OCI-LY3 (cell line): ENCODE measurements around the gene KDM3A.

Source experiments
- H2AFZ ChIP-seq: fragments of 200-600, 300-600 bp; shearing (Covaris generic); 2 replicates; pipeline ENCODE4 v1.6.0; 2014; ENCODE audit warnings: antibody characterized with exemption, low read depth, low read length
- H3K27ac ChIP-seq: fragments of 200-600, 300-600 bp; sonication (generic); 2 replicates; pipeline ENCODE4 v1.5.1; 2014; ENCODE audit warnings: mild to moderate bottlenecking, low read length, moderate library complexity, mixed read lengths
- H3K27me3 ChIP-seq: fragments of 200-600, 300-600 bp; sonication (generic); 2 replicates; pipeline ENCODE4 v1.6.1; 2014; ENCODE audit warnings: low read depth, low read length, mixed read lengths
- H3K36me3 ChIP-seq: fragments of 200-600, 300-600 bp; sonication (generic); replicated peaks from 2 replicates; pipeline ENCODE3; 2014; ENCODE audit warnings: low read depth, low read length, mixed read lengths
- H3K4me1 ChIP-seq: fragments of 300-600, 200-600 bp; sonication (generic); 2 replicates; pipeline ENCODE4 v1.6.1; 2014; ENCODE audit warnings: low read length, mixed read lengths
- H3K4me2 ChIP-seq: fragments of 200-600, 300-600 bp; sonication (generic); 2 replicates; pipeline ENCODE4 v1.6.1; 2014; ENCODE audit warnings: low read length, mixed read lengths
- H3K4me3 ChIP-seq: fragments of 300-600, 200-600 bp; sonication (generic); 2 replicates; pipeline ENCODE4 v1.5.1; 2014; ENCODE audit warnings: antibody characterized with exemption, mild to moderate bottlenecking, low read length, moderate library complexity
- H3K79me2 ChIP-seq: fragments of 300-600, 200-600 bp; shearing (Covaris generic); 2 replicates; pipeline ENCODE4 v1.6.1; 2014; ENCODE audit warnings: mild to moderate bottlenecking, low read length, mixed read lengths
- H3K9ac ChIP-seq: fragments of 300-600, 200-600 bp; shearing (Covaris generic); 2 replicates; pipeline ENCODE4 v1.6.0; 2014; ENCODE audit warnings: mild to moderate bottlenecking, low read length, moderate library complexity
- H3K9me3 ChIP-seq: fragments of 200-600, 300-600 bp; shearing (Covaris generic); 2 replicates; pipeline ENCODE4 v1.6.1; 2014; ENCODE audit warnings: low read length, mixed read lengths; ENCODE audit not compliant: insufficient read depth
- H4K20me1 ChIP-seq: fragments of 200-600, 300-600 bp; sonication (generic); 2 replicates; pipeline ENCODE4 v1.6.1; 2016; ENCODE audit warnings: low read length, mixed read lengths; ENCODE audit not compliant: insufficient read depth
- CTCF ChIP-seq: fragments of 200-600, 300-600 bp; sonication (generic); IDR thresholded peaks from 2 replicates; pipeline ENCODE4 v1.5.1; 2014; ENCODE audit warnings: antibody characterized with exemption, low read length, low read depth
- EZH2phosphoT487 ChIP-seq: fragments of 200-600 bp; shearing (Covaris generic); IDR thresholded peaks from 2 replicates; pipeline ENCODE4 v1.6.1; 2018; ENCODE audit warnings: antibody characterized with exemption, mixed run types, low read depth

Gene KDM3A

GRCh38 chr2:86434290-86434689 lies 6.9 kb upstream of the KDM3A start:
- no peaks in the 10 kb centered on the region for H3K4me1 ChIP-seq
- no peaks in the 10 kb centered on the region for H3K79me2 ChIP-seq
- H2AFZ ChIP-seq = no peak overlapping the region
- no peak overlapping the region for H3K27ac ChIP-seq
- H4K20me1 ChIP-seq = no peaks in the 10 kb centered on the region
- TF ChIP-seq EZH2phosphoT487 = no peak
- TF ChIP-seq CTCF = no peak
- peaks cover 17% of the 10 kb centered on the region for H3K9me3 ChIP-seq
- H3K4me3 ChIP-seq = no peak overlapping the region
- peaks cover 6% of the 10 kb centered on the region for H3K36me3 ChIP-seq
- no peak overlapping the region for H3K9ac ChIP-seq
- no peaks in the 10 kb centered on the region for H3K27me3 ChIP-seq
- H3K4me2 ChIP-seq = no peak overlapping the region

DNA sequence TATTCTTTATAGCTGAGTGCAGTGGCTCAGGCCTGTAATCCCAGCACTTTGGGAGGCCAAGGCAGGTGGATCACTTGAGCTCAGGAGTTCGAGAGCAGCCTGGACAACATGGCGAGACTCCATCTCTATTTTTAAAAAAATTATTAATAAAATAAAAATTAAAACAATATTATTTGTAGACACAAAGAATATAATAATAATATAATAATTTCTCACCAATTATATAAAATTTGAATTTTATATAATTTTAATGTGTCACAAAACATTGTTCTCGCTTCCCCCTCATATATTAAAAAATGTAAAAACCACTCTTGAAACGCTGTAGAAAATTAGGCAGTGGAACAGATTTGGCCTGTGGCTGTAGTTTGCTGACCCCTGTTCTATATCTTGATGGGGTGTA lies 5.6 kb upstream of the KDM3A start:
- no peak overlapping the region for H2AFZ ChIP-seq
- TF ChIP-seq CTCF (no peak), EZH2phosphoT487 (no peak)
- peaks cover 5% of the 10 kb centered on the region for H3K4me1 ChIP-seq
- H3K27ac ChIP-seq = no peak overlapping the region
- peaks cover 29% of the 10 kb centered on the region for H3K9me3 ChIP-seq
- H3K27me3 ChIP-seq = no peaks in the 10 kb centered on the region
- H3K36me3 ChIP-seq = peaks cover 17% of the 10 kb centered on the region
- H3K9ac ChIP-seq = no peak overlapping the region
- no peak overlapping the region for H3K4me2 ChIP-seq
- H4K20me1 ChIP-seq = no peaks in the 10 kb centered on the region
- H3K79me2 ChIP-seq = no peaks in the 10 kb centered on the region
- H3K4me3 ChIP-seq = no peak overlapping the region

GRCh38 chr2:86436328-86436727 lies 4.8 kb upstream of the KDM3A start:
- peaks cover 29% of the 10 kb centered on the region for H3K9me3 ChIP-seq
- H3K27ac ChIP-seq = no peak overlapping the region
- H4K20me1 ChIP-seq = no peaks in the 10 kb centered on the region
- peaks cover 5% of the 10 kb centered on the region for H3K4me1 ChIP-seq
- TF ChIP-seq CTCF (no peak), EZH2phosphoT487 (no peak)
- H3K27me3 ChIP-seq = no peaks in the 10 kb centered on the region
- H3K4me2 ChIP-seq = no peak overlapping the region
- no peak overlapping the region for H3K4me3 ChIP-seq
- no peak overlapping the region for H3K9ac ChIP-seq
- H3K36me3 ChIP-seq = peaks cover 17% of the 10 kb centered on the region
- H2AFZ ChIP-seq = no peak overlapping the region
- no peaks in the 10 kb centered on the region; the same call in 1 of the 2 replicates for H3K79me2 ChIP-seq

- H3K9me3 ChIP-seq = peaks cover 29% of the 10 kb centered on the region
- peaks cover 42% of the 10 kb centered on the region for H3K36me3 ChIP-seq
- H2AFZ ChIP-seq = peak overlapping the region; percentile 100
- peak overlapping the region; percentile 92 for H3K4me3 ChIP-seq
- H4K20me1 ChIP-seq = peaks cover 32% of the 10 kb centered on the region
- peak overlapping the region; percentile 95 for H3K27ac ChIP-seq
- no peak for TF ChIP-seq CTCF
- no peak for TF ChIP-seq EZH2phosphoT487
- H3K79me2 ChIP-seq = peaks cover 33% of the 10 kb centered on the region
- H3K4me2 ChIP-seq = peak overlapping the region; percentile 52
- H3K4me1 ChIP-seq = peaks cover 19% of the 10 kb centered on the region
- H3K27me3 ChIP-seq = no peaks in the 10 kb centered on the region
- H3K9ac ChIP-seq = peak overlapping the region; percentile 11; the same call in 1 of the 2 replicates
These were observed 1.1 kb upstream of the KDM3A start for GRCh38 chr2:86439879-86440630.
